Measurements from ENCODE around the gene BANP.
"Not testable (repeated sequence)": the region's sequence is repeated elsewhere in the genome, so short reads cannot be mapped to it uniquely, and the experiment has no call there.

The BANP gene

DNA sequence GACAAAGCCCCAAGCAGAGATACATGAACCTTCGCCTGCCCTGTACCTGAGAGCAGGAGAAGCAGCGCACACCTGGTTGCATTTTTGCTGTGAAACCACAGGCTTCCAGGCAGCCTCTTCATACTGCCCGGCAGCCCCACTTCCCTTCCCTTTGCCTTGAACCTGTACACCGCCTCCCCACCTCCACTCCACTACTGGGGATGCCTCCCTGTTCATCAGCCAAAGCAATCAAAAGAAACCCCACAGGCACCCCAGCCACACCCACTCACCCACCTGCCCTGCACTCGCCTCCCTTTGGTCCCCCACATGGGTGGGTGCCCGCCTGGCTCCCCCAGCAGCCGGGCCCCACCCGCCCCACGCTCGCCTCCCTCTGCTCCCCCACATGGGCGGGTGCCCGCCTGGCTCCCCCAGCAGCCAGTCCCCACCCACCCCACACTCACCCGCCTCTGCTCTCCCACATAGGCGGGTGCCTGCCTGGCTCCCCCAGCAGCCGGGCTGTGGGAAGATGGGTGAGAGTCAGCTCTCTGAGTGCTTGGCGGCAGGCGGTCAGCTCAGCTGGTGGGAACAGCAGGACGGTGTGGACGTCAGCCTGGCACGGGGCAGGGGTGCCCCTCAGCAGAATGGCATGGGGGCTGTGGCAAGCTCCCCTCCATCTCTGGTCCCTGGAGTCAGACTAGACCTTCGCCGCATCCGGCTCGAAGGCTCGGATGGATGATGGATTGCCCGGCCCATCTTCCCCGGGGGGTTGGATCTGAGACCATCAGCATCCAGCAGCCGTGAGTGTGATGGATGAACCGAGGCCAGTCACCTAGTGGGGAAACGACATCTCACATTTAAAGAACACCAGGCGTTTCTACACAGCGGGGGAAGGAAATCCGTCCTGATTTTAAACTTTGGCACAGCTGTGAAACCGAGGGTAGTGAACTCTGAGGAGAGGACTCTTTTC is 135.6 kb downstream of the BANP start:
- no peak for DNase-seq (ENCODE audit: low read depth in 2 of 2)

GRCh38 chr16:88087517-88087877 is 136.3 kb downstream of the BANP start:
- DNase-seq (ENCODE audit: low read depth in 2 of 2) = no peak

DNA sequence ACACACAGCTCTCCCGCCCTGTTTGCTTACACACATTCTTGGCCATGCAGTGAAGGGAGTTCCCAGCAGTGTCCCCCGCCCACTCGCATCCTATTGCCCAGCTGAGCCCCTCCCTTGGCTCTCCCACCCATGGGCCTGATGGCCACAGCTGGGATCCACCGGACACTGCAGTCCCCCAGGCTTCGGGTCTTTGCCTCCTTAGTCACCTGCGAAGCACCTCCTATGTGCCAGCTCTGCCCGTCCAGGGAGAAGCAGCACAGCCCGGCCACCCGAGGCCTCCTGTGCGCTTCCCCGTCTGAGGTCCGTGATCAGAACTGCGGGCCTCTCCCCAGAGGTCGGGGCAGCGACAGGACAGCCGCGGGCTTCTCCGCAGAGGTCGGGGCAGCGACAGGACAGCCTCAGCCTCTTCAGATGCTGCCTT is 136.9 kb downstream of the BANP start:
- no peak for DNase-seq (ENCODE audit: low read depth in 2 of 2)

GRCh38 chr16:88088611-88089010 is 137.4 kb downstream of the BANP start:
- not testable (repeated sequence) for DNase-seq (ENCODE audit: low read depth in 2 of 2)

DNA sequence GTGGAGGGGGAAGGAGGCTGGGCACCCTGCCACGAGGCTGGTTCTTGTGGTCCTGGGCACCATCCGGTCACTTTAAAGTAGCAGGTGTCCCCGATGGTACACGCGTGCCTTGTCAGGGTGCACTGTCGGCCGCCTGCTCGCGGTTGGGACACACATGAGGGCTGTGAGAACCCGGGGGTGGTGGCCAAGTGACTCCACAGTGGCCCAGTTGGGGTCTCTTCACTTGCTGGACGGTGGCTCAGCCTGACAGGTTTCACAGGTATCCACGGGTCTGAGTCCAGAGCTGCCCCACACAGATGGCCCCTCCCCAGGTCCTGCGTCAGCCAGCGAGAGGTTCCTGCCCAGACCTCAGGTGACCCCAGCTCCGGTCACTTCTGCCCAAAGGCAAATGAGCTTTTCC is 137.8 kb downstream of the BANP start:
- not testable (repeated sequence) for DNase-seq (ENCODE audit: low read depth in 2 of 2)

- not testable (repeated sequence) for DNase-seq (ENCODE audit: low read depth in 2 of 2)
Measured at GRCh38 chr16:88089632-88090376, 138.6 kb downstream of the BANP start.

DNA sequence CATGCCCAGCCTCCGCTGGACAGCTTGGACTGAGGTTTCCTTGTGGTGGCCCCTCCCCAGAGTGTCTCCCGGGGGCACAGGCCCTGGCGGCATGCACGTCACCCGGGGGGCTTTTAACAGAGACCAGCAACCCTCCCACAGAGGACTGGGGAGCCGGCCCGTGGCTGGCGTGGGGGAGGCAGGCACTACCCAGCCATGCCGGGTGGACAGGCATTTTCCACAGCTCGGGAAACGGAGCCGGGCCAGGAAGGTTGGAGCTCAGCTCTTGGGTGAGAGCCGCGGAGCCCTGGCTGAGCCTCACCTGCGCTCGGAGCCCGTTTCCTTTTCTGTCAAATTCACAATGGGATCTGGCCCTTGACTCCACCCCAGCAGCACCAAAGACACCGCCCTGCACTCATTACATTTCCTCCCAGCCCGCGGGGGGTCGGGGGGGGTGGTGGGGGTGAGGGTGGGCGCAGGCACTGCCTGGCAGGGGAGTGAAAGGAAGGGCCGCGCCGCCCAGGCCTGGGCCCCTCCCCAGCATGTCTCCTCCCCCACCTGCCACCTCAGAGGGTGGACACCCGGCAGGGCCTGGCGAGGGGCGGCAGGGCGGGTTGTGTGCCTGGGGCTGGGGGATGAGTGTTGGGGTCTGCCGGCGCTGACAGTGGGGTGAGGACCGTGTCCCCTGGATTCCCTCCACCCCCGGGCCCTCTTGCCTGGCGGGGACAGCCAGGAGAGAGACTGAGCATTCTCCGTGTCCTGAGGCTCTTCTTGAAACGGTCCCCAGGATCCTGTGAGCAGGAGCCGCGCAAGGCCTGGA is 139.3 kb downstream of the BANP start:
- DNase-seq (ENCODE audit: low read depth in 2 of 2) = not testable (repeated sequence)

DNA sequence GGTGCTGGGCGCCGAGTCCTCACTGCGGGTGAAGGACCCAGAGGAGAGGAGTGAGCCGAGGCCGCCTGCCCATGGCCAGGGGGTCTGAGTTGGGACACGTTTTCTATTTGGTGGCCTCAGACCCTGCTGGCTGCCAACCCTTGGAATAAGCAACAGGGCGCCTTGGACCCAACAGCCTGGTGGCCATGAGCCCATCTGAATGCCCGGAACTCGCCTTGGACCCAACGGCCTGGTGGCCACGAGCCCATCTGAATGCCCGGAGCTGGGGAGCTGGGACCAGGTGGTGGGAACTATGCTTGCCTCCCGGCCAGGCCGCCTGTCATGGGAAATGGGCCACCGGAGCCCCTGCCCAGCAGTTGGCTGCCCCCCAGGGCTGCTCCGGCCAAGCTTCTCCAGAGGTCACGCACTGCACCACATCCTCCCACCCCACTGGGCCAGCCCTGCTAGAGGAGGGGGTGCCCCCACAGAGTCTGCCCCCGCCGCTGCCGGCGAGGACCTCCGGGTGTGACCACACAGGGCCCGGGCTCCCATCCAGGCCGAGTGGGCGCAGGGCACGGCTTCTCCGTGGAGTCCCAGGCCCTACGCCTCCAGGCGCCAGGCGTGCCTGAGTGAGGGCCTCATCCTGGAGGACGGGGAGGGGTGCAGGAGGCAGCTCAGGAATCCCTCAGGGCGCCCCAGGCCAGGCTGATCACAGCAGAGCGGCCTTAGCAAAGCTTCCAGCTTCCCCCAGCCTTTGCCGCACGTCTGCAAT is 140.2 kb downstream of the BANP start:
- DNase-seq (ENCODE audit: low read depth in 2 of 2) = not testable (repeated sequence)

- not testable (repeated sequence) for DNase-seq (ENCODE audit: low read depth in 2 of 2)
Measured at GRCh38 chr16:88091972-88092302, 140.7 kb downstream of the BANP start.

- DNase-seq (ENCODE audit: low read depth in 2 of 2) = not testable (repeated sequence)
Measured at GRCh38 chr16:88092791-88093555, 141.7 kb downstream of the BANP start.

DNA sequence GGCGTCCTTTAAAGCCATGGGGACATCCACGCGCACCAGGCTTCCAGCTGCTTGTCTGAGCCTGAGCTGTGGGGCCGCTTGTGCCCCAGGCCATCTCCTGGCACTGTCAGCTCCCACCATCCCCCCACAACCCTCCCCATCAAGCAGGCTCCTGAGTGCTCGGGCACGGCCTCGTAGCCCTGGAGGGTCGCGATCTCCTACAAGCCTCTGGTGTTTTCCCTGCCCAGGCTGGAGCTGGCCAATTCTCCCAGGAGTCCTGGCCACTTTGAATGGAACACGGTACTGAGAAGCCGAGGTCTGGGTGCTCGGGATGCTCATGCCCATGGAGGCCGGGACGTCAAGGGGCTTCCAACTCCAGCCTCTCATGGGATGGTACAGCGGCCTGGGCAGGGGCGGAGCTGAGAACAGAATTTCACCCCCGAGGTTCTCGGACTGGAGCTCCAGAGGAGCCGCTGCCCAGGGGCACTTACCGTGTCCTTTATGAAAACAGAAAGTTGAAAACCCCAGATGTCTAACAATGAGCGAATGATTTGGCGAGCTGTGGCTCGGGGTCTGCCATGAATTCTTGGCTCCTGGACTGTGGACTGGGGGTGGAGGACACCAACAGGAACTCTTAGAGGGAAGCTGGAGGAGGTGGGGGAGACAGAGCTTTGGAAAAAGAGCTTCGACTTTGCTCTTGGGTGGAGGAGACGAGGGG is 142.5 kb downstream of the BANP start:
- DNase-seq (ENCODE audit: low read depth in 2 of 2) = not testable (repeated sequence)

GRCh38 chr16:88094253-88094575 is 143.0 kb downstream of the BANP start:
- DNase-seq (ENCODE audit: low read depth in 2 of 2) = not testable (repeated sequence)

DNA sequence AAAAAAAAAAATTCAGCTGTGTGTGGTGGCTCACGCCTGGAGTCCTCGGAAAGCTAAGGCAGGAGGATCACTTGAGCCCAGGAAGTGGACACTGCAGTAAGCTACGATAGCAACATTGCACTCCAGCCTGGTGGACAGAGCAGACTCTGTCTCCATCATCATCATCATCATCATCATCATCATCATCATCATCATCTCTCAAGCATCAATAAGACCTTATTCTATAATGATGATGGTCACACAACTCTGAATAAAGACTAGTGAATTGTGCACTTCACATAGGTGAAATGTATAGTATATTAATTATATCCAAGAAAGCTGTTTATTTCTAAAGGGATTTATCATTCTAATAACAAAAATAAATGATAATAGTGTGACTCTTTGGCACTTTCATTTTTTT is 143.7 kb downstream of the BANP start:
- DNase-seq (ENCODE audit: low read depth in 2 of 2) = not testable (repeated sequence)

DNA sequence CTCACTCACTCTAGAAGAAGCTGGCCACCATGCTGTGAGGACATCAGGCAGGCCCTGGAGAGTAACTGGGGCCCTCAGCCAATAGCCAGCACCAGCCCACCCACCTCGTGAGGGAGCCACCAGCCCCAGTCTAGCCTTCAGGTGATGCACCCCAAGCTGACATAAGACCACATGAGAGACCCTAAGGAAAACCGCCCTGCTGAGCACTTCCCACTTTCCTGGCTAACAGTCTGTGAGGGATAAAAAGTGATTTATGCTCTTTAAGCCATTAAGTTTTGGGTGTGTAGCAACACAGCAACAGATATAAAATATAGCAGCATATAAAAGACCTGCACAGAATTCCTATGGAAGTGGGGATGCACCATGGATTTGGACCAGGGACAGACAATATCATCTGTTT is 145.4 kb downstream of the BANP start:
- DNase-seq (ENCODE audit: low read depth in 2 of 2) = not testable (repeated sequence)

DNA sequence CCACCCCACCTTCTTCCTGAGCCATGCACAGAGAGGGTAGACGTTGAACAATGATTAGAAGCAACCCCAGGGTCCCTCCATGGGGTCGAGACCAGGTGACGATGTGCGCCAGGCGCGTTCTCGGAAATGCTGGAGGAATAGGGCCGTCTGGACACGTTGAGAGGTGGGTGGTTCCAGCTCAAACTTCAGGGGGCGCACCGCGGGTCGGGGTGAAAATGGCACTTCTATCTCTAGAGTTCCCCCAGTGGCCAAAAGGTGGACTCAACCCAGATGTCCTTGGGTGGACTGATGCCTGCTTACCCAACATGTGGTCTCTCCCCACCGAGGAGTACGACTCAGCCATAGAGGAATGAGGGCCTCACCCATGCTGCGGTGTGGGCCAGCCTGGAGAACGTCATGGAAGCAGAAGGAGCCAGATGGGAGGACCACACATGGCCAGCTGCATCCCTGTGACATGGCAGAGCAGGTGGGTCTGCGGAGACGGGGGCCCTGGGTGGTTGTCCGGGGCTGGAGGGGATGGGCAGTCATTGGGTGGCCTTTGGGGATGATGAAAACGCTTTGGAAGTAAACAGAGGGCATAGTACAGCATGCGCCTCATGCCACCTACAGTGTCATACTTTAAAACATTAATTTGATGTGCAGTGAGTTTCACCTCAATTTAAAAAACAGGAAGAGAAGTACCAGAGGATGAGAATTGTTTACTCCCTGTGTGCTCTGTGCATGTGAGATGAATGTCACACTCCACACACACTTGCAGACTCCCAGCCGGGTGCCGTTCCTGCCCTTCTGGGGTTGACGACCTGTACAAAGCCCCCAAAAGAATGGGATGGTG is 147.7 kb downstream of the BANP start:
- DNase-seq (ENCODE audit: low read depth in 2 of 2) = not testable (repeated sequence)

DNA sequence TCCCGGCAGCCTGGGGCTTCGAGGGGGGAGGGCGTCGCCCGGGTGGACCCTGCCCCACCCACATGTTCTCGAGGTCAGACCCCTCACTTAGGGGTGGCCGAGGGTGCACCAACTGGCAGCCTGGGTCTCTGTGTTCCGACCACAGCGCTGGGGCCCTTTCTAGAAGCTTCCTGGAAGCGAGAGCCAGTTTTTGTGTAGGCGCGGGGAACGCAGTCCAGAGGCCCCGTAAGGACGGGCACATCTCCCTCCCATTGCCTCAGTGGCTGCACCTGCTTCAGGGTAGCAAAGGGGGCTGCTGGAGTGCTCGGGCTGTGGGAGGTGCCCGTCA is 148.3 kb downstream of the BANP start:
- DNase-seq (ENCODE audit: low read depth in 2 of 2) = no peak

GRCh38 chr16:88099956-88100355 is 148.7 kb downstream of the BANP start:
- DNase-seq (ENCODE audit: low read depth in 2 of 2) = not testable (repeated sequence)

GRCh38 chr16:88100801-88101622 is 149.8 kb downstream of the BANP start:
- not testable (repeated sequence) for DNase-seq (ENCODE audit: low read depth in 2 of 2)

Measured in stimulated activated CD8-positive, alpha-beta memory T cell treated with anti-CD3 and anti-CD28 coated beads, Interleukin-7, amount 100 ng/mL, for 4 hours (primary cell).